GM18909 (cell line): ENCODE measurements around the gene EMC10.
A peak's percentile ranks its signal among the peaks of the same experiment; 100 is the strongest.

Experiments
- ATAC-seq: cut with Tn5 transposase; IDR thresholded peaks from one replicate; pipeline ENCODE4 v1.9.1; 2021; ENCODE audit warnings: mild to moderate bottlenecking; ENCODE audit not compliant: unreplicated experiment, poor library complexity

EMC10 gene

GRCh38 chr19:50494186-50495019, 18.1 kb downstream of the EMC10 start:
- ATAC-seq = no peak

- no peak for ATAC-seq
These were observed 18.8 kb downstream of the EMC10 start for GRCh38 chr19:50495020-50495531.

- ATAC-seq = no peak
These were observed 20.1 kb downstream of the EMC10 start for GRCh38 chr19:50496189-50497021.

GRCh38 chr19:50497022-50497405, 20.7 kb downstream of the EMC10 start:
- ATAC-seq = no peak

GRCh38 chr19:50498219-50499056, 22.1 kb downstream of the EMC10 start:
- ATAC-seq = no peak

- no peak for ATAC-seq
These were observed 23.9 kb downstream of the EMC10 start for GRCh38 chr19:50500060-50500752.

- no peak for ATAC-seq
These were observed 24.4 kb downstream of the EMC10 start for GRCh38 chr19:50500753-50501151.

GRCh38 chr19:50501186-50501567, 24.9 kb downstream of the EMC10 start:
- no peak for ATAC-seq

GRCh38 chr19:50501568-50502475, 25.5 kb downstream of the EMC10 start:
- ATAC-seq = no peak

GRCh38 chr19:50505856-50506611, 29.7 kb downstream of the EMC10 start:
- ATAC-seq = no peak

GRCh38 chr19:50506700-50507099, 30.4 kb downstream of the EMC10 start:
- no peak for ATAC-seq

- no peak for ATAC-seq
These were observed 31.1 kb downstream of the EMC10 start for GRCh38 chr19:50507376-50507775.

- no peak for ATAC-seq
These were observed 32.5 kb downstream of the EMC10 start for GRCh38 chr19:50508843-50509190.

GRCh38 chr19:50509366-50509765, 33.1 kb downstream of the EMC10 start:
- ATAC-seq = no peak

- no peak for ATAC-seq
These were observed 33.9 kb downstream of the EMC10 start for GRCh38 chr19:50510121-50510670.

- no peak for ATAC-seq
These were observed 34.4 kb downstream of the EMC10 start for GRCh38 chr19:50510700-50511068.

GRCh38 chr19:50511069-50511822, 34.9 kb downstream of the EMC10 start, which contains the start of gene JOSD2:
Gene JOSD2 (minus strand): TSS chr19:50511191. CDS start chr19:50510431, 760 bp downstream.
- ATAC-seq = peak; percentile 87
